HG03342 (cell line): ENCODE results near the gene CEP104.
"Not testable (repeated sequence)": the region's sequence is repeated elsewhere in the genome, so short reads cannot be mapped to it uniquely, and the experiment has no call there.

Experiments used
- ATAC-seq: cut with Tn5 transposase; IDR thresholded peaks from one replicate; pipeline ENCODE4 v1.9.1; 2021; ENCODE audit warnings: mild to moderate bottlenecking, moderate library complexity; ENCODE audit not compliant: unreplicated experiment

CEP104 gene

DNA sequence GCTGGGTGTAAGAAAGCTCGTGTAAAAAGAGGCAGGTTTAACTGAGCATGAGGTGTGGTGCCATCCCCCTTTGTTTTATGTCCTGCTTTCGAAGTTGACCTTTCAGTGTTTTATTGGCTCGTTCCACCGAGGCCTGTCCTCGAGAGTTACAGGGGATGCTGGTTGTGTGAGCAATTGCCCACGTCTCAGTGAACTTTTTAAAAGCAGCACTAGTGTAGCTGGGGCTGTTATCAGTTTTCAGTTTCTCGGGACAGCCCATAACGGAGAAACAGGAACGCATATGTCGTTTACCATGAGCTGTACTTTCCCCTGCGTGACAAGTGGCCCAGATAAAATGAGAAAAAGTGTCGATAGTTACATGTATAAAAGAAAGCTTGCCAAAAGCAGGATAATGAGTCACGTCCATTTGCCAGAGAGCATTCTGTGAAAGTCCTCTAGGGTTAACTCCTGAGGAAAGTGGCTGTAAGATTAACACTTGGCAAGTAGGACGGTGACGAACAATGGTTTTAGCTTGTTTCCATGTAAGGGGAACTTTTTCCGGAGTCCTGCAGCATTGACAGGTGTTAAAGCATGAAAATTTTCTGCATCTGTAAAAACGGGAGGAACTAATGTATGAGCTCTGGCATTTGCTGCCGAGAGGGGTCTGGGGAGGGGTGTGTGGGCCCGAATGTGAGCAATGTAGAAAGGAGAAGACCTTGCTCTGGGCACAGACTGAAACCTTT lies 52.9 kb downstream of the CEP104 start:
- no peak for ATAC-seq

DNA sequence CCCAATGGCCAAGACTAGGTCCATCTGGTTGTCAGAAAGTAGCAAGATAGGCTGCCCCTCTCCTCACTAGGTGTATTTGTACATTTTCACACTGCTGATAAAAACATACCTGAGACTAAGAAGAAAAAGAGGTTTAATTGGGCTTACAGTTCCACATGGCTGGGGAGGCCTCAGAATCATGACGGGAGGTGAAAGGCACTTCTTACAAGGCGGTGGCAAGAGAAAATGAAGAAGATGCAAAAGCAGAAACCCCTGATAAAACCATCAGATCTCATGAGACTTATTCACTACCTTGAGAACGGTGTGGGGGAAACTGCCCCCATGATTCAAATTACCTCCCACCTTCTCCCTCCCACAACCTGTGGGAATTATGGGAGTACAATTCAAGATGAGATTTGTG lies 56.2 kb downstream of the CEP104 start:
- ATAC-seq, result not testable (repeated sequence)

DNA sequence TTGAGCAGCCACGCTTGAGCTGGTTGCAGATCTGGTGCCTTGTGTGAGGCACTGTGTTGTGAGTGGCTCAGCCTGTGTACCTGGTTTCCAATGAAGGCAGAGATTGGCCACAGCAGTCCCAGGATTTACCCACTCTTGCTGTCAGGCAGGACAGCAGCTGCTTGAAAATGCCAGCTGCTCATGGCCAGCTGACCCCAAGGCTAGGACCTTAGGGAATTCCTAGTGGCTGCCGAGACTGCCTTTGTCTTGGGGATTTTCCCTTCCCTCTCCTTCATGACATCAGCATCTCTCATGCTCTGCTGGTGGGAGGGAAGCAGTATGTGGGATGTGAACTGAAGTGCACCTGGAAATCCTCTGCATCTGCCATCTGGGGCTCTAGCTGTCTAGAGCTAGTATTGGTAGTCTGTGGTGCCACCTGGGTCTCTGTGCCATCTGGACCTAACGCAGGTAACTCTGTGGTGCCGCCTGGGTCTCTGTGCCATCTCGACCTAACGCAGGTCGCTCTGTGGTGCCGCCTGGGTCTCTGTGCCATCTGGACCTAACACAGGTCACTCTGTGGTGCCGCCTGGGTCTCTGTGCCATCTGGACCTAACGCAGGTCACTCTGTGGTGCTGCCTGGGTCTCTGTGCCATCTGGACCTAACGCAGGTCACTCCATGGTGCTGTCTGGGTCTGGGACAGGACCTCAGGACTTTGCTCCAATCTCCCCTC lies 56.9 kb downstream of the CEP104 start:
- no peak for ATAC-seq

DNA sequence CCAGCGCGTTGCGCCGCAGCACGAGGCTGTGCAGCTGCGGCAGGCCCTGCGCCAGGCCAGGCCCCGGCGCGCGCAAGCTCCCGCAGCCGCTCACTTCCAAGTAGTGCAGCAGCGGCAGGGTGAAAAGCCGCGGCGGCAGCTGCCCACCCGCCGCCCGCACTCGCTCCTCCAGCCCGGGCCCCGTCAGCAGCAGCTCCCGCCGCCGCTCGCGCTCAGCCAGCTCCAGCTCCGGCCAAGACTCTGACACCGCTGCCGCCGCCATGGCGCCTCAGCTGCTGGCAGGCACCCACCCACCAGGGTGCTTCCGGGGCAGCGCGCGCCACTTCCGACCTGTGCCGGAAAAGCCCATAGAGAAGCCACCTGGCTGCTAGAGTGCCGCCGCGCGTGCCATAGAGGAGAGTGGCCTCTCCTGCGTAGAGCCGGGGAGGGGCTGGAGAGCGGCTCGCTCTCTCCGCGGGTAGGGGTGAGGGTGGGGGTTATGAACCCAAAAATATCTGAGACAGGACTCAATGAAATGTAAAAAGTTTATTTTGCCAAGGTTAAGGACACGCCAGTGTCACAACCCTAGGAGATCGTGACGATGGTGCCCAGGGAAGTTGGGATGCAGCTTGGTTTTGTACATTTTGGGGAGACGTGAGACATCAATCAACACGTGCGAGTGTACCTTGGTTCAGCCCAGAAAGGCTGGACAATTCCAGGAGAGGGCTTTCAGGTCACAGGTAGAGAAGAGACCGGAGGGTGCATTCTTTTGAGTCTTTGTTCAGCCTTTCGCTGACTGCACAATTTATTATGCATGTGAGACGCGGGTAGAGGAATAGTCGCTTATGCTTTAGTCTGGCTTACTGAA lies 60.6 kb downstream of the CEP104 start, which contains the start of gene LRRC47:
Gene LRRC47 (minus strand): TSS at position 284 of the 847 bp plus-strand sequence. CDS start 22 bp downstream, at position 262.
- ATAC-seq, result peak; percentile 97

DNA sequence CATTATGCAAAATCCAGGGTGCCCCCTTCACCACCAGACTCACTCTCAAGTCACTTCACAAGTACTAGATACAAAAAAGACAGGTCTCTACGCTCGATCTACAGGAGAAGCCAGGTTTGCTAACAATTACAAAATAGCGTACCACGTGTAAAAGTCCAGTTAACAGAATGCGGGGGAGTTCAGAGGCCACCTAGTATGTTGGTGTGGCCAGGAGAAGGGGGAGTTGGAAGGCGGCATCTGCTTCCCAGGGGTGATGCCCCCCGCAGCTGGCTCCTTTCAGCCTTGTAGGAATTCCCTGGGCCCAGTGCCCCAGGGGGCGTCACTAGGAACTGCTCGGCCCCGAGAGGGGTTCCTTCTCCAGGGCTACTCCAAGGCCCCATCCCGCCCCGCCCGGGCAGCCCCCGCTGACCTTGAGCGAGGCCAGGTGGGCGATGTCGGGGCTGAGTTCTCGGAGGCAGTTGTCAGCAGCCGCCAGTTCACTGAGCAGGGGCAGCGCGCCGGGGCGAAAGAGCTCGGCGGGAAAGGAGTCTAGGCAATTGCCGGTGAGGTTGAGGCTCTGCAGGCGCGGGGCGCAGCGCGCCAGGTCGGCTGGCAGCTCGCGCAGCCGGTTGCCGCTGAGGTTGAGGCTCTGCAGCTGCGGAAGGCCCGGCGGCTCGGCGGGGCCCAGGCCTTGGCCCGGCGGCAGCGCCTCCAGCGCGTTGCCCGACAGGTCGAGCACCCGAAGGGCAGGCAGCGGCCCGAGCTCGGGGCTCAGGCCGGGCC lies 61.4 kb downstream of the CEP104 start:
- peak; percentile 29 for ATAC-seq

DNA sequence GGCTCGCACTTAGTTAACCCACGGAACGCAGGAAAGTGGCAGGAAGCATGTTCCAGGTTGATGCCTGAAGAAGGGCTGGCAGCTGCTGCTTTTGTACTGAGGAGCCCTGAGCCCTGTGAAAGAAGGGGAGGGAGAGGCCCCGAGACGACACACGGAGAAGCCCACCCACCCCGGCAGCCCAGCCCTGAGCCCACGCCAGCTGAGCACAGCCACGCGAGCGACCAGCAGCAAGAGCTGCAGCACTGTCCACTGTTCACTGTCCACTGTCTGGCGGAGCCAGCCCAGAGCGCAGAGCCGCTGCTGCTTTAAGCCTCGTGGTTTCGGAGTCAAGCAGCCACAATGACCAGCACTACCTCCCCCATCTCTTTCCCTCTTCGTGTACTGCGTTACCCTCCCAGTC lies 66.1 kb downstream of the CEP104 start:
- no peak for ATAC-seq

DNA sequence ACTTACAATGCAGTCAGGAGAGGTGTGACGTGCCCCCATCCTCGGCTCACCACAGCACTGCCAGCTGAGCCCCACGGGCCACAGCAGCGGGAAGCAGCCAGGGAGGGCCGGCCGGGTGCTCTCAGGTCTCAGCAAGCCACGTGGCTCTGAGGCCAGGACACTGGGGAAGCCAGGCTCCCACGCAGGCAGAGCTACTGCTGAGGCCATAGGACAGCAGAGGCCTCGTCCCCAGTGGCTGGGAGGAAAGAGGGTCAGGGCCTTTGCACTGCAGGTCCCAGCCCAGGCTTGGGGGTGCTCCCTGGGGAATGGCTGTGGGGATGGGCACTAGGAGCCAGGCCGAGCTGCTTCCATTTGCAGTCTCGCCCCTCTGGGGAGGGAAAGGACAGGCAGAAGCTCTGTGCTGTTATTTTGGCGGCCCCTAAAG lies 66.5 kb downstream of the CEP104 start:
- no peak for ATAC-seq

DNA sequence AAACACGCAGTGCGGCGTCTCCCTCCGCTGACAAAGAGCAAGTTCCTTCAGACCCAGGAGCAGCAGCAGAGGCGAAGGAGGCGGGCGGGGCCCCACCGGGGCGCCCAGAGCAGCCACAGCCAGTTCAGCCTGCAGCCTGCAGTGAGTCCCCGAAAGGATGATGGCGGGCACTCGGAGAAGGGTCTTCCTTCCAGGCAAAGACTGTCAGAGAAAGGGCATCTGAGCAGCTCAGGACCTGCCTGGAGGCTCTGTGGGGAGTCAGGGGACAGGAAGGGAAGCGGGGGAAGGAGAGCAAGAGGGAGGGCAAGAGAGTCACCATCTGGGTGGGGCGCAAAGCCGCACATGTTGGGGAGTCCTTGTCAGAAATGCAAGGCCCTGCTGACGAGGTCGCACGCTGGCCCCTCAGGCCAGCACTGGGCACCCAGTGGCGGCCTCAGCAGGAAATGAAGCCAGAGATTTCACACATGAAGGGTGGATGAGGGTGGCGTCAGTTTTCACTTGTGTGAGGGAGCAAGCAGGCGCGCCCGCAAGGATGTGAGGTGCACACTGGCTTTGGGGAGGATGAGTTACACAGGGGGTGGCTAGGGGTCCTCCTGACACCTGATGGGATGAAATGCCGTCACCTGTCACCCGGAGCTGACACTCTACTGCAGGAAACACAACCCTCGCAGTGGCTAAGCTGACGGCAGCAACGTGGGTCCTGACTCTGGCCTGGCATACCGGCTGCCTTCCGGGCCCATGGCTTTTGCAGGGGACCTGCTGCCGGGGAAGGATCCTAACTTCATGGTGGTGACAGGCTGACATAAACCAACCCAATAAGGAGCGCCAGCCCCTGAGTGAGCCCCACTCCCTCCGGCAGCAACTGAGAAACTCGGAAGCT lies 67.3 kb downstream of the CEP104 start:
- ATAC-seq, result no peak

DNA sequence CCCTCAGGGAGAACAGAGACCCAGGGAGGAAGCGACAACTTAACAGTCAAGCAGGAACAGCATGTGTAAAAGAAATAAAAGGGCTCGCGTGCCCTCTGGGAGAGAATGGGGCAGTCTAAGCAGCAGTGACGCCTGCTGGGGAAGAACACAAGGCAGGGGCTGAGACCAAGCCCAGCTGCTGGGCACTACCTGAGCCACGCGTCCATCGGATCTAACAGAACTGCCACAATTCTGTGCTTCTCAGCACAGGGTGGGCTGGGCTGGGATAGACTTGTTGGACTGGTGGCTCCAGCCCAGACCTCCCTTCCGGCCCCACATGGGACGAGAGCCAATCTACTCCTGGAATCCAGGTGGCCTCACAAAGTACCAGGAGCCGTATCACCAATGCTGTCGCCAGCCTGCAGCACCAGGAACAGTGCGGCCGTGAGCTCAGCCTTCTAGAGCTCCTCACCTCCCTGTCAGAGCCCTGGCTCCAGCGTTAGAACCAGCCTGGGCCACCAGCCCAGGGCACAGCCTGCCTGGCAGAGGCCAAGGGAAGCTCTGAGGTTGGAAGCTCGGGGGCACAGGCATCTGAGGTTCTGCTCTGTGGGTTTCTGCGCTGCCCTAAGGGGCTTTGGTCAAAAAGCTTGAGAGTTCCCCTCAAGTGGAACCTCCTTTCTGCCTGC lies 68.1 kb downstream of the CEP104 start:
- ATAC-seq, result no peak

DNA sequence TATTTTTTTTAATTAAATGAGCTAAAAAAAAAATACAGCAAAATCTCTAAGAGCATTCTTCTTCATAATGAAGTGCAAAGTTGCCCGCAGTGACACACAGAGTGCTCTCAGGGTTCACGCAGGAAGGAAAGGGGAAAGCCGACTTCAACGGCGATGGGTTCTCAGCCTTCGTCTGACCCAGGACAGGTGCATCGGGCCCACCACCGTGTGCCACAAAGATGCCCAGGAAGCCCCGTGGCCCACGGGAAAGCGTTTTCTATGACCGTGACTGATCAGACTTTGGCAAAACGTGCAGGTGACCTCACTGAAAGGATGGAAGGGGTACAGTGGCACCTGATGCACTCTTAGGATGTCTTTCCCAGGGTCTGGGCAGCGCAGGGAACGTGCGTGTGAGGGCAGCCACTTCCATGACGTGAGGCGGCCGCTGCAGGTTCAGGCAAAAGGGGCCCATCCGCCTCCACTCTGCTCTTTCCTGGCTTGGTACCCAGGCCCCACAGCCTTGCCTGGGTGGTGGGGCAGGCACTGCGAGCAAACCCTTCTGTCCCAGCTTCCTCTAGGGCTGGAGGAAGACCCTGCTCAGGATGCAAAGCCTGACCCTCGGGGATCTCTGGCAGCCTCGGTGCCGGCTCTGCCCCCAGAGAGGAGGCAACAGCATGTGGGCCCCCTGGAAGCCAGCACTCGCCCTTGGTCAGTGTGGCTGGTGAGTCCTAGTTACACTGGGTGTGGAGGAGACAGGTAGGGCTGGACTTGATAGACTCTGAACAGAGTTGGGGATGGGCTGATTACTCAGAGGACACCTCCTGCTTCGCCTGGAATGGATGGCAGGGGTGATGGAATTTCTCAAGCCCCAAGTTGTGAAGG lies 69.0 kb downstream of the CEP104 start:
- ATAC-seq, result no peak

DNA sequence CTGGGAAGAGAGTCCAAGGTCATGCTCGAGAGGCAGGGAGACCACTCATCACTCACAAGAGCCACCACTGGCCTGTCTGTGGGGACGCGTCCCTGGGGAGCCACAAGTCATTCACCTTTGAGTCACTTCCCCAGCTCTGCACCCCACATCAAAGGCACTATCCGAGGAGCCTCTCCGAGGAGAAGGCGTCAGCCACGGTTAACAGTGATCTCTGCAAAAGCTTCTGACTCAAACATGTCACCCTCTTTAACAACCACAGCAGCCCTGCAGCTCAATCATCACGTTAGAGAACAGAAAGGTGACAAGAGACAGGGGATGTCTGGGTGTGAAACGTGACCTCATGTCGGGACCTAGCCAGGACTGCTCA lies 69.7 kb downstream of the CEP104 start:
- ATAC-seq, result no peak

DNA sequence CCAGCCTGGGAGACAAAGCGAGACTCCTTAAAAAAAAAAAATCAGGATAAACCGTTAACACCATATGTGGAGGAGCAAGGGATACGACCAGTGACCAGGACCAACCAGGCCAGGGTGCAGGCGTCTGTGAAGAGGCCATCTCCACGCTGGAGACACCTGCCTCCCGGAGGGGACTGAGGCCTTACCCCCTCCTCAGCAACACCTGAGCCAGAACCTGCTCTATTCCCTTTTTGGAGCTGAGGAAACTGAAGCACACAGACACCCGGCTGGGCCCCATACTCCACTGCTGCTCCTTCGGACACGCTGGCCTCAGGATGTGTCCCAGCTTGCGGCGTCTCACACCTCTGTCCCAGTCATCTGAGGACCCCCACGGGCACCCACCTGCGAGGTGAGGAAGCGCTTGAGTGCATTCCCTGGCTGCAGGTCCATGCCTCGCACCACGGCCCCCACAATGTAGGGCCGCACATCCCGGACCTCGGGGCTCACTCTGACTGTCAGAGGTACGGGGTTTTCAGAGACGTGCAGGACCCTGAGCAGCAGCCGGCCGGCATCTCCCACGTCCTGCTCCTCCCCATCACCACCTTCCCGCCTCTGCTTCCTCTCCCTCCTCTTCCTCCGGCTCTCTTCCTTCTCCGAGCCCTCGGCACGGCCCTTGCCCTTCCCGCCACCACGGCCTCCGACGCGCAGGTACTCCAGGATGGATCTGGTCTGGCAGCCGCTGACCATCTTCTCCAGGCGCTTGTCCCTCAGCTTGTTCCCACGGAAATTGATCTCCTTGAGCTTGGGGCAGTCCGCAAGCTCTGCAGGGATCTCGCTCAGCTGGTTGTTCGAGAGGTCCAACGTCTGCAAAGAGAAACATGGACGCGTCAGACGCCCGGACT lies 70.3 kb downstream of the CEP104 start:
- no peak for ATAC-seq

DNA sequence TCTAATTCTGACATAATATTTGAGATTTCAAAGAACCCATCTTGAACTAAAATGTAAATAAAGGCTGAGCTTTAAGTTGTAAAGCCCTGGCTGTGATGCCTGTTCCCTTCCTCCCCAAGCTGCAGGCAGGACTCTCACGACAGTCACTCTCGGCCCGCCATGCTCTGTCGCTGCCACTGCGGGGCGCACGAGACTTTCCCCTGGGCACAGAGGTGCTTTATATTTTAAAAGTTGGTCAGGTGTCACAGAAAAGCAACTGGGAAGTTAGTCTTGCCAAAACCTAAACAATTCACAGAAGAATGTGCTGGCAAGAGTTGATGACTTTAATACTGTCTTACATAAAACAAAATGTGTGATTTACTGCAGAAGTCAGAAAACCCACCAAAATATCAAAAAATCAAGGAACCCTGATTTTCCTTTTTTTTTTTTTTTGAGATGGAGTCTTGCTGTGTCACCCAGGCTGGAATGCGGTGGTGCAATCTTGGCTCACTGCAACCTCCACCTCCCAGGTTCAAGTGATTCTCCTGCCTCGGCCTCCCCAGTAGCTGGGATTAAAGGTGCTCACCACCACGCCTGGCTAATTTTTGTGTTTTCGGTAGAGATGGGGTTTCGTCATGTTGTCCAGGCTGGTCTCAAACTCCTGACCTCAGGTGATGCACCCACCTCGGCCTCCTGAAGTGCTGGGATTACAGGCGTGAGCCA lies 71.4 kb downstream of the CEP104 start:
- no peak for ATAC-seq

DNA sequence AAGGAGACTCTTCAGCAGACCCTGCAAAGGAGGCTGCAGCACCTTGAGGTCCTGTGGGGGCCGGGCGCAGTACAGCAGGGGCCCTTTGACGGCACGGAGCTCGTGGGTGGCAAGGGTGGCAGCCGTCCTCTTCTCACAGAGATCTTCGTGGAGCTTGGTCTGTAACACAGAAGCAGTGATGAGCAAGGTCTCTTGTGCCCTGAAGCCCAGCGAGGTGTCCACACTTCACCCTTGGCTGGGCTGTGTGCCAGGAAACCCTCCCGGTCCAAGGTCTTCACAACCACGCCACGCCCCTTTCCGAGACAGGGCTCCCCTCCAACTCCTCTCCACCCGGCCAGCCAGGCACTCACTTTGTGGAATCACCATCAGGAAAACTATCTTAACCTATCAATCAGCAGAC lies 72.0 kb downstream of the CEP104 start:
- ATAC-seq, result no peak

DNA sequence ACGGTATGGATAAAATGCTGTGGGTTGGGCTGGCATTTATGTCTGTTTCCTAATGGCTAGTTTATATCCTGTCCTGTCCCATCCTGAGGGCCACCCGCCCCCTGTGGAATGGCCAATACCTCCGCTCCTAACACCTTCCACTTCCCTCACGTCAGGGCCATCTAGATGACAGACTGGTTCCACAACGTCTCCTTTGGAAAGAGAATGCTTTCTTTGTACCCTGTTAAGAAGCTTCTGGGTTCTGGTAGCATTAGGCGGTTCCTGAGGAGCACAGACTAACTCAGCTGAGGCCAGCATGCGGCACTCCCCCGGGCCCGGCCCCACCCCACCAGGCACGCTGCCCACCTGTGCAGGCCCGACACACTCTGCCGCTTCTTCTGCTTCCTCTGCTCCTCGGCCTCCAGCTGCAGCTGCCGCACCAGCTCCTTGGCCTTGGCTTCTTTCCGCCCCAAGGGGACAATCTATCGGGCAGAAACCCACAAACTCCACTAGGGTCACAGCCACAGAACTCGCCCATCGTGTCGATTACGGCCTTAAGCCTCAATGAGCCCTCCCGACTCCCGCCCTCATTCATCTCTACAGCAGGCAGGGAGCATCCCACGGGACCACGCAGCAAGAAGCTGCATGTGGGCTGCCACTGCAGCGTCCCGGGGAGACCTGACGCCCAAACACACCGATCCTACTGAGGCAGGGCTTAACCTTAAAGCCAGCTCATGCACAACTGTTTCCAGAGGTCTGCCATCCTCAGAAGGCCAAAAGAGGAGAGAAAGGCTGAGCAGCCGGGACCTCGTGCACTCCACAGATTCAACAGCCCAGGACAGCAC lies 73.1 kb downstream of the CEP104 start:
- no peak for ATAC-seq

DNA sequence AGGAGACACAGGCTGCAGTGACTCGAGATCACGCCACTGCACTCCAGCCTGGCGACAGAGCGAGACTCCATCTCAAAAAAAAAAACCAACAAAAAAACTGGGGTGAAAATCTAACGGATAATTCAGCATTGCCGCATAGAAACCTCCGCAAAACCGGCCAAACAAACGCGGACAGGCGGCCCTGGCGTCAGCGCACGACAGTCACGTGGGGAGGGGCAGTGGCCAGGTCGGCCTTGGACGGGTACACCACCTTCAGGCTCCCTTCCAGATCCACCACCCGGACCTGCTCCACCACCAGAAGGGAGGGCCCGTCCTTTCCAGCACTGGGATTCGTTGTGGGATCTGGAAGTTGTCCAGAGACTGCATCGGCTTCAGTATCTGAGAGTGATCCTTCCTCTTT lies 76.1 kb downstream of the CEP104 start:
- ATAC-seq, result no peak
